Central memory CD4-positive, alpha-beta T cell (primary cell): ENCODE measurements around the gene UVSSA.

Experiments
- DNase-seq: peaks from one replicate; pipeline ENCODE4 v3.0.0; 2022

Gene UVSSA

GRCh38 chr4:1350169-1350520 lies 3.1 kb downstream of the UVSSA start:
- DNase-seq, result no peak

- peak; percentile 80 for DNase-seq
These were observed 5.0 kb downstream of the UVSSA start for GRCh38 chr4:1351854-1352566.

- no peak for DNase-seq
These were observed 5.5 kb downstream of the UVSSA start for GRCh38 chr4:1352567-1352900.

GRCh38 chr4:1353186-1354055 lies 6.4 kb downstream of the UVSSA start:
- DNase-seq, result no peak

- DNase-seq, result no peak
These were observed 7.4 kb downstream of the UVSSA start for GRCh38 chr4:1354136-1354982.

GRCh38 chr4:1354983-1355275 lies 7.9 kb downstream of the UVSSA start:
- no peak for DNase-seq

GRCh38 chr4:1355378-1355777 lies 8.4 kb downstream of the UVSSA start:
- no peak for DNase-seq

GRCh38 chr4:1356181-1356998 lies 9.4 kb downstream of the UVSSA start:
- peak; percentile 14 for DNase-seq

GRCh38 chr4:1357356-1358248 lies 10.6 kb downstream of the UVSSA start:
- no peak for DNase-seq

- no peak for DNase-seq
These were observed 11.6 kb downstream of the UVSSA start for GRCh38 chr4:1358421-1359143.

GRCh38 chr4:1359144-1359501 lies 12.1 kb downstream of the UVSSA start:
- no peak for DNase-seq

GRCh38 chr4:1359976-1360375 lies 13.0 kb downstream of the UVSSA start:
- DNase-seq, result no peak

- no peak for DNase-seq
These were observed 13.6 kb downstream of the UVSSA start for GRCh38 chr4:1360423-1361283.

- DNase-seq, result no peak
These were observed 14.4 kb downstream of the UVSSA start for GRCh38 chr4:1361431-1361830.

GRCh38 chr4:1362046-1362445 lies 15.0 kb downstream of the UVSSA start:
- no peak for DNase-seq

- no peak for DNase-seq
These were observed 15.5 kb downstream of the UVSSA start for GRCh38 chr4:1362521-1362920.

GRCh38 chr4:1363513-1363912 lies 16.5 kb downstream of the UVSSA start:
- no peak for DNase-seq

- DNase-seq, result no peak
These were observed 17.2 kb downstream of the UVSSA start for GRCh38 chr4:1364217-1364616.

- DNase-seq, result no peak
These were observed 17.7 kb downstream of the UVSSA start for GRCh38 chr4:1364748-1365147.
